Testis (tissue), 3 donors: ENCODE results near the gene FAM228B. TPM values are rescaled to one million over a fixed set of nuclear protein-coding genes. Genes with fewer than 3 reads are reported as not detected.
A peak's percentile ranks its signal among the peaks of the same experiment; 100 is the strongest.

ENCODE experiments used
- DNase-seq: peaks from one replicate; pipeline ENCODE4 v3.0.0-alpha.2; 2019
- H3K27ac ChIP-seq, 2 donors: fragments of 200-600 bp; sonication (generic); one replicate each; pipeline ENCODE4 v1.5.1; 2019
- H3K27me3 ChIP-seq: fragments of 200-600 bp; sonication (generic); one replicate; pipeline ENCODE4 v1.5.1; 2019
- H3K36me3 ChIP-seq: fragments of 200-600 bp; sonication (generic); one replicate; pipeline ENCODE4 v1.5.1; 2017; ENCODE audit warnings: low read depth; ENCODE audit errors: missing control alignments
- H3K4me1 ChIP-seq: fragments of 200-600 bp; sonication (generic); one replicate; pipeline ENCODE4 v1.5.1; 2019
- H3K4me3 ChIP-seq, 2 donors: fragments of 200-600 bp; sonication (generic); one replicate each; pipeline ENCODE4 v1.5.1; 2017 to 2019
- H3K9me3 ChIP-seq: fragments of 200-600 bp; sonication (generic); one replicate; pipeline ENCODE4 v1.5.1; 2017
- POLR2A ChIP-seq: fragments of 450-650 bp; IDR thresholded peaks from one replicate; pipeline ENCODE4 v1.6.1; 2017; ENCODE audit warnings: antibody characterized with exemption, mild to moderate bottlenecking, moderate library complexity
- WGBS, 2 donors: methylation state at CpG; one replicate each; pipeline ENCODE4 v1.1.5; 2018; 5-methylcytosine and 5-hydroxymethylcytosine counted together
- intact Hi-C: fragments of 100-400 bp; cut with DNase I; formaldehyde crosslinking; loops from one replicate; pipeline ENCODE4 v1.15.1; 2023; ENCODE audit warnings: low total_unique reads
- polyA plus RNA-seq: library from polyadenylated mRNA; stranded (reverse); fragments of 350-450 nt; fragmentation: Illumina TruSeq; extraction: RNeasy Lipid Tissue Mini Kit (QIAGEN cat#74804); gene quantifications from one replicate; pipeline ENCODE4 v1.2.3, GENCODE V29; 2014; ENCODE audit warnings: low read depth, low replicate concordance; ENCODE audit not compliant: insufficient read depth
- total RNA-seq, 2 donors: library from RNA; depleted of rRNA; stranded (reverse); fragments of >200 nt; gene quantifications; one replicate each; pipeline ENCODE4 v1.2.3, GENCODE V29; 2016
- TF ChIP-seq, protein P1 (sequence below), 3 experiments: fragments of 450-650 bp in 2 of 3; fragments of 200-600 bp in 1 of 3; sonication (generic) in 1 of 3; IDR thresholded peaks; one replicate each; pipeline ENCODE4 v1.5.1; 2016 to 2019; ENCODE audit warnings: antibody characterized with exemption in 3 of 3, mild to moderate bottlenecking in 2 of 3, moderate library complexity in 1 of 3

The FAM228B gene
- total and polyA plus RNA-seq, 3 donors from 2014 or later = 45.3 to 56.2 (median 47.1) TPM

DNA sequence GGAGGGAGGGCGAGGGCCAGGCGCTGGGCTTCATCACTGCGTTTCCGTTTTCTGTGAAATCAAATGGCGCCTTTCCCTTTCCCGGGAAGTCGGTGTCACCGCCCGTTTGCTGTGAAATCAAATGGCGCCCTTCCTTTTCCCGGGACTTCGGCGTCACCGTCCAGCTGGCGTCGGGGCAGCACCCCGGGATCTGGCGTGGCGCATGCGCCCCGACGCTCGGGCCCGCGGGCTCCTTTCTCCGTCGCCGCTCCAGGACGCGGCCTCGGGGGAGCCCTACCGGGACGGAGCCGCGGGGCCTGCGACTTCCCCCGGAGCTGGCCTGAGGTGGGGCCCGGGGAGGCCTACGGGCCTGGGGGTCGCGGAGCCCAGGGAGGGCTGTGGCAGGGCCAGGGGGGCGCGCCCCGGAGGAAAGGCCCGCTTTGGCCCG is 51.6 kb downstream of the FAM228B start, which contains the start of gene FAM228A:
FAM228A (plus strand) TSS at position 203 of the 427 bp plus-strand sequence. CDS start 428 bp downstream, outside the sequence.
- TF ChIP-seq POLR2A = no peak
- TF ChIP-seq, protein P1, sequence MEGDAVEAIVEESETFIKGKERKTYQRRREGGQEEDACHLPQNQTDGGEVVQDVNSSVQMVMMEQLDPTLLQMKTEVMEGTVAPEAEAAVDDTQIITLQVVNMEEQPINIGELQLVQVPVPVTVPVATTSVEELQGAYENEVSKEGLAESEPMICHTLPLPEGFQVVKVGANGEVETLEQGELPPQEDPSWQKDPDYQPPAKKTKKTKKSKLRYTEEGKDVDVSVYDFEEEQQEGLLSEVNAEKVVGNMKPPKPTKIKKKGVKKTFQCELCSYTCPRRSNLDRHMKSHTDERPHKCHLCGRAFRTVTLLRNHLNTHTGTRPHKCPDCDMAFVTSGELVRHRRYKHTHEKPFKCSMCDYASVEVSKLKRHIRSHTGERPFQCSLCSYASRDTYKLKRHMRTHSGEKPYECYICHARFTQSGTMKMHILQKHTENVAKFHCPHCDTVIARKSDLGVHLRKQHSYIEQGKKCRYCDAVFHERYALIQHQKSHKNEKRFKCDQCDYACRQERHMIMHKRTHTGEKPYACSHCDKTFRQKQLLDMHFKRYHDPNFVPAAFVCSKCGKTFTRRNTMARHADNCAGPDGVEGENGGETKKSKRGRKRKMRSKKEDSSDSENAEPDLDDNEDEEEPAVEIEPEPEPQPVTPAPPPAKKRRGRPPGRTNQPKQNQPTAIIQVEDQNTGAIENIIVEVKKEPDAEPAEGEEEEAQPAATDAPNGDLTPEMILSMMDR (IDR thresholded peaks at IDR 0.05) = no peak
- H3K9me3 ChIP-seq = no peaks in the 10 kb centered on the region
- peak within 1 kb of the TSS; percentile 24 to 39 for H3K27ac ChIP-seq
- peak within 1 kb of the TSS; percentile 50 to 63 for H3K4me3 ChIP-seq
- intact Hi-C loops = no loop called here
- no peaks in the 10 kb centered on the region for H3K4me1 ChIP-seq
- H3K36me3 ChIP-seq = no peaks in the 10 kb centered on the region
- 36 to 51% methylated on average over 15 to 44 of the region's 46 CpGs for WGBS, 2 donors
- no peaks in the 10 kb centered on the region for H3K27me3 ChIP-seq
- DNase-seq = peak; percentile 22

DNA sequence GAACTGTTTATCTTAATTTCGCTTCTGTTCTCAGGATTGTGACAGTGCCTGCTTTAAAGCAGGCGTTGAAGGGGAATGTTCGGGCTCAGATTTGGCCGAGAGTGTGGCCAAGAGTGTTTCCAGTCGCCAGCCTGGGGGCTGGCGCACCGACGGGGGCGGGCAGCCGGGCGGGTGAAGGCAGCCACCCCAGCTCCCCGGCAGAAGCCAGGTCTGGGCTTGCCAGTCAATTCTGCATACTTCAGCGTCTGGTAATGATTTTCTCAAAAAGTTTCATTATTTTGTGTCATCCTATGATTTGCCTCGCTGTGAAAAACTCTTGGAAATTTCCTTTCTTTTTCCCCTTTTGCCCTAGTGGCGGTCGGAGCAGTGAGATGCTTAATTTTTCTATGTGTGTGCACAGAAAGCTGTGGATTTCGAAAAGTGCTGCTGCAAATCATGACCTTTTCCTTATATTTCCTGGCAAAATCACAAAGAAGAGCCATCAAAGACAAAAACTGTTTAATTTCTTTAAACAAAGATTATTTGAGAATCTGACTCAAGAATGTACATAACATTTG is 52.4 kb downstream of the FAM228B start:
- Histone ChIP-seq H3K27me3 (no peaks in the 10 kb centered on the region), H3K27ac (peak overlapping the region in 1 of 2 donors; percentile 4), H3K4me1 (no peaks in the 10 kb centered on the region), H3K9me3 (no peaks in the 10 kb centered on the region), H3K4me3 (peak overlapping the region; percentile 50 to 63), H3K36me3 (no peaks in the 10 kb centered on the region)
- no peak for TF ChIP-seq POLR2A
- intact Hi-C loops = no loop called here
- WGBS, 2 donors = 60 to 69% methylated on average over 17 of the region's 17 CpGs
- DNase-seq = no peak

DNA sequence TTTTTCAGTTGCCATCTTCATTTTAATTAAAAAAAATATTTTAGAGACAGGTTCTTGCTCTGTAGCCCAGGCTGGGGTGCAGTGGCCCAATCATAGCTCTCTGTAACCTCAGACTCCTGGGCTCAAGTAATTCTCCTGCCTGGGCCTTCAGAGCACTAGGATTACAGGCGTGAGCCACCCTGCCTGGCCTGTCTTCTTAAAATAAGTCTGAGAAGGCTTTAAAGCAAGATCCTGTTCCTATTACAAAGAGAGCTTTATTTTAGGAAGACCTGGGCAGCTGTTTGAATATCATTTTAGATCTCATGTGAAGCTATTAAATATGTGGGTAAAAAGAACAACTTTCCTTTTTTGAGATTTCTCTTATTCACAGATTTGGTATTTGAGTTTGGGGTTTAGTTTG is 53.1 kb downstream of the FAM228B start:
- WGBS, 2 donors = 69 to 73% methylated on average over 1 of the region's 1 CpG
- Histone ChIP-seq H3K36me3 (no peaks in the 10 kb centered on the region), H3K9me3 (no peaks in the 10 kb centered on the region)

DNA sequence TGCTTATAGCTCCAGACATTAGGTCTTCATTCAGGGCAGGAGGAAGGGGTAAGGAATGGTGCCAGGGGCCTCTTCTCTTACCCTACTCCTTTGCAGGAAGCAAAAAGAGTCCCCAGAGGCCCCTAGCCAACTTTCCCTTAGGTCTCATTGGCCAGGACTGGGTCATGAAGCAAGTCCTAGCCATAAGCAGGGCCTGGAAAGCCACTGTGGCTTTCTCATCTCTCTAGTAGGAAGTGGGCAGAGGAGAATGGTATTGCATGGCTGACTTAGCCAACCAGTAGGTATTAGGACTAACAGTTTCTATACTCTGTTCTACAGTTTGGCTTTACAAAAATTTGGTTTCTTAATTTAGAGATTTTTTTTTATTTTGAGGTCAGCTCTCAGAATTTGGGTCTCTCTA is 56.4 kb downstream of the FAM228B start:
- intact Hi-C loops = no loop called here
- no peaks in the 10 kb centered on the region for H3K9me3 ChIP-seq
- H3K27ac ChIP-seq = no peak overlapping the region
- DNase-seq = no peak
- no peaks in the 10 kb centered on the region for H3K27me3 ChIP-seq
- H3K4me1 ChIP-seq = peaks cover 12% of the 10 kb centered on the region
- H3K36me3 ChIP-seq = no peaks in the 10 kb centered on the region
- TF ChIP-seq, protein P1 (IDR thresholded peaks at IDR 0.05) = no peak
- no peak for TF ChIP-seq POLR2A
- no peak overlapping the region for H3K4me3 ChIP-seq

More for the DNA sequence above, 53.1 kb downstream of the FAM228B start:
- H3K4me1 ChIP-seq = no peaks in the 10 kb centered on the region
- no peak overlapping the region for H3K4me3 ChIP-seq
- H3K27ac ChIP-seq = no peak overlapping the region
- DNase-seq = no peak
- no peak for TF ChIP-seq POLR2A
- TF ChIP-seq, protein P1 (IDR thresholded peaks at IDR 0.05) = no peak
- H3K27me3 ChIP-seq = no peaks in the 10 kb centered on the region
- intact Hi-C loops = no loop called here

DNA sequence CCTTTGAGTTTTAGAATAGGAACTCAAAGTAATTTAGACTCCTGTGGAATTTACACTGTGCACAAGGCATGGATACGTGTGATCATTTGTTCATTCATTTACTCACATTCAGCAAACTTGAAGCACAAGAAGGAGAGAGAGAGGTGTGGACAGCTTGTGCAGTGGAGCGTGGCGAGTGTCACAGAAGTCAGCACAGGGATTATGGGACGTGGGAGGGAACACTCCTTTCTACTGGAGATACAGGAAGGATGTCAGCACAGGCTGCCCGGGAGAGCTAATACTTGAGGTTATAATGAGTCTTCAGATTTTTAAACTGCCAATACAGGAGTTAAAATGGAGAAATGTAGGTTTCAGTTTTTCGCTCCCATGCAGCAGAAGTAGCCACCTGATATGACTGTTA is 58.6 kb downstream of the FAM228B start:
- TF ChIP-seq, protein P1 (IDR thresholded peaks at IDR 0.05) = no peak
- no peak for TF ChIP-seq POLR2A
- WGBS, 2 donors = 46% methylated on average over 6 of the region's 6 CpGs
- Histone ChIP-seq H3K4me1 (peaks cover 12% of the 10 kb centered on the region), H3K27me3 (no peaks in the 10 kb centered on the region), H3K27ac (no peak overlapping the region), H3K9me3 (no peaks in the 10 kb centered on the region), H3K36me3 (no peaks in the 10 kb centered on the region), H3K4me3 (no peak overlapping the region)
- intact Hi-C loops = no loop called here
- DNase-seq = peak; percentile 46
